Left lung (tissue), 10 donors: ENCODE results near the gene PDE11A. TPM values are rescaled to one million over a fixed set of nuclear protein-coding genes. Genes with fewer than 3 reads are reported as not detected.

Experiments used
- ATAC-seq: fragments of 200-7000 bp; cut with Tn5 transposase; one replicate; pipeline ENCODE4 v1.9.1; 2020; ENCODE audit warnings: moderate library complexity
- DNase-seq, 4 donors: peaks; one replicate each; pipeline ENCODE4 v3.0.0-alpha.2; 2013 to 2020
- H3K27ac ChIP-seq, 2 donors: fragments of 200-600 bp; sonication (generic) in 1 of 2; one replicate each; pipeline versions ENCODE4 v1.5.0 to v1.8.0; 2020 to 2021
- H3K27me3 ChIP-seq, 2 donors: fragments of 200-600 bp; sonication (generic) in 1 of 2; one replicate each; pipeline versions ENCODE4 v1.5.0 to v1.8.0; 2020 to 2021
- H3K36me3 ChIP-seq, 2 donors: fragments of 200-600 bp; sonication (generic) in 1 of 2; one replicate each; pipeline versions ENCODE4 v1.5.0 to v1.8.0; 2020 to 2021
- H3K4me1 ChIP-seq, 2 donors: fragments of 200-600 bp; one replicate each; pipeline ENCODE4 v1.8.0; 2021
- H3K4me3 ChIP-seq, 2 donors: fragments of 200-600 bp; sonication (generic) in 1 of 2; one replicate each; pipeline versions ENCODE4 v1.5.0 to v1.8.0; 2020 to 2021; ENCODE audit warnings: mild to moderate bottlenecking in 1 of 2
- H3K9me3 ChIP-seq, 2 donors: fragments of 200-600 bp; sonication (generic) in 1 of 2; one replicate each; pipeline versions ENCODE4 v1.5.0 to v1.8.0; 2020 to 2021
- intact Hi-C, 2 donors: fragments of 100-400 bp; cut with DNase I; formaldehyde crosslinking; loops; one replicate each; pipeline versions ENCODE4 v1.11.2 to v1.14.2; 2022
- polyA plus RNA-seq, 6 donors: library from polyadenylated mRNA; unstranded; fragments of 120-200 nt; gene quantifications; one replicate each; pipeline ENCODE4 v1.2.1, GENCODE V29; 2013; ENCODE audit not compliant: insufficient read length in 6 of 6
- total RNA-seq, 2 donors: library from RNA; stranded (reverse); fragmentation: NEBNext Ultra II Directional; extraction: Animal tissue kit (Norgen Biotek cat#: 25700); gene quantifications; one replicate each; pipeline ENCODE4 v1.2.1, GENCODE V29; 2021
- TF ChIP-seq, protein P1 (sequence below), 2 donors: fragments of 200-600 bp; sonication (generic) in 1 of 2; IDR thresholded peaks; one replicate each; pipeline versions ENCODE4 v1.5.0 to v1.8.0; 2021; ENCODE audit warnings: antibody characterized with exemption in 2 of 2
- donor health status: DM: no; HTN: yes; CAD: no.
- donor health status: DM: no; HTN: no; CAD: no.

PDE11A gene
- total and polyA plus RNA-seq, 8 donors, result 0.24 to 0.73 (median 0.35) TPM

GRCh38 chr2:178029342-178029741 lies 43.2 kb downstream of the PDE11A start:
- intact Hi-C loops, result no loop called here
- Histone ChIP-seq H3K9me3 (peaks cover 0 to 6% of the 10 kb centered on the region in 2 donors), H3K4me3 (no peak overlapping the region), H3K27ac (no peak overlapping the region), H3K27me3 (no peaks in the 10 kb centered on the region), H3K36me3 (no peaks in the 10 kb centered on the region), H3K4me1 (no peaks in the 10 kb centered on the region)
- ATAC-seq (no peak), DNase-seq (no peak)
- TF ChIP-seq, protein P1, sequence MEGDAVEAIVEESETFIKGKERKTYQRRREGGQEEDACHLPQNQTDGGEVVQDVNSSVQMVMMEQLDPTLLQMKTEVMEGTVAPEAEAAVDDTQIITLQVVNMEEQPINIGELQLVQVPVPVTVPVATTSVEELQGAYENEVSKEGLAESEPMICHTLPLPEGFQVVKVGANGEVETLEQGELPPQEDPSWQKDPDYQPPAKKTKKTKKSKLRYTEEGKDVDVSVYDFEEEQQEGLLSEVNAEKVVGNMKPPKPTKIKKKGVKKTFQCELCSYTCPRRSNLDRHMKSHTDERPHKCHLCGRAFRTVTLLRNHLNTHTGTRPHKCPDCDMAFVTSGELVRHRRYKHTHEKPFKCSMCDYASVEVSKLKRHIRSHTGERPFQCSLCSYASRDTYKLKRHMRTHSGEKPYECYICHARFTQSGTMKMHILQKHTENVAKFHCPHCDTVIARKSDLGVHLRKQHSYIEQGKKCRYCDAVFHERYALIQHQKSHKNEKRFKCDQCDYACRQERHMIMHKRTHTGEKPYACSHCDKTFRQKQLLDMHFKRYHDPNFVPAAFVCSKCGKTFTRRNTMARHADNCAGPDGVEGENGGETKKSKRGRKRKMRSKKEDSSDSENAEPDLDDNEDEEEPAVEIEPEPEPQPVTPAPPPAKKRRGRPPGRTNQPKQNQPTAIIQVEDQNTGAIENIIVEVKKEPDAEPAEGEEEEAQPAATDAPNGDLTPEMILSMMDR (IDR thresholded peaks at IDR 0.05), result no peak

GRCh38 chr2:178025551-178026185 lies 46.9 kb downstream of the PDE11A start:
- Histone ChIP-seq H3K4me3 (no peak overlapping the region), H3K27me3 (no peaks in the 10 kb centered on the region), H3K27ac (no peak overlapping the region), H3K36me3 (no peaks in the 10 kb centered on the region), H3K9me3 (no peaks in the 10 kb centered on the region), H3K4me1 (no peaks in the 10 kb centered on the region)
- no peak for DNase-seq
- no peak for ATAC-seq
- TF ChIP-seq, protein P1 (IDR thresholded peaks at IDR 0.05), result no peak
- intact Hi-C loops, result no loop called here

GRCh38 chr2:178018141-178018540 lies 54.4 kb downstream of the PDE11A start:
- Histone ChIP-seq H3K9me3 (no peaks in the 10 kb centered on the region), H3K4me1 (no peaks in the 10 kb centered on the region), H3K27ac (no peak overlapping the region), H3K36me3 (no peaks in the 10 kb centered on the region), H3K27me3 (no peaks in the 10 kb centered on the region), H3K4me3 (no peak overlapping the region)
- TF ChIP-seq, protein P1 (IDR thresholded peaks at IDR 0.05), result no peak
- DNase-seq (no peak), ATAC-seq (no peak)
- intact Hi-C loops, result no loop called here

GRCh38 chr2:178016612-178017011 lies 56.0 kb downstream of the PDE11A start:
- Histone ChIP-seq H3K4me3 (no peak overlapping the region), H3K27me3 (no peaks in the 10 kb centered on the region), H3K9me3 (no peaks in the 10 kb centered on the region), H3K4me1 (no peaks in the 10 kb centered on the region), H3K27ac (no peak overlapping the region), H3K36me3 (no peaks in the 10 kb centered on the region)
- TF ChIP-seq, protein P1 (IDR thresholded peaks at IDR 0.05), result no peak
- DNase-seq (no peak), ATAC-seq (no peak)
- intact Hi-C loops, result no loop called here

- H3K4me1 ChIP-seq, result no peaks in the 10 kb centered on the region
These were observed 59.9 kb downstream of the PDE11A start for GRCh38 chr2:178012639-178013038.

More at GRCh38 chr2:178012639-178013038, 59.9 kb downstream of the PDE11A start:
- Histone ChIP-seq H3K27ac (no peak overlapping the region), H3K9me3 (no peaks in the 10 kb centered on the region), H3K4me3 (no peak overlapping the region), H3K27me3 (no peaks in the 10 kb centered on the region), H3K36me3 (no peaks in the 10 kb centered on the region)
- ATAC-seq, result no peak
- TF ChIP-seq, protein P1 (IDR thresholded peaks at IDR 0.05), result no peak
- intact Hi-C loops, result no loop called here
- DNase-seq, result no peak
